ENCODE results near the gene ZCCHC9.

Gene ZCCHC9

DNA sequence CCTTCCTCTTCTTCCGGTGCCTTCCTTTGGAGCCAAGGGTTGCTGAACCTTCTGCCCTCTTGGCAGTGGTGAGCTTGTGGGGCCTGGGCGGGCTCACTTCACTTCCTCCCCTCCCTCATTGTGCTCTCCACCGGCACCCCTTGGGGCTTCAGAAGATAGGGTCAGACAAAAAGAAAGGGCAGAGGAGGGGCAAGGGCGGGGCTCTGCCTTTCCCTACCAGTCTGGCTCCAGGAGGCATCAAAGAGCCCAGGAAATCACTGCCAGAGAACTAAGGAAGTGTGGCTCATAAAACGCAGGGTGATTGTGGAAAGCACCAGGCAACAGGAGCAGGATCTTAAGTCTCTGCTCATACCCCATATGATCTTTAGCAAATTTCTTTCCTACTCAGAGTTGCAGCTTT is 57.7 kb downstream of the ZCCHC9 start:
- no peak overlapping the region for H3K27ac ChIP-seq
- no peak for DNase-seq (ENCODE audit: low spot score)
- POLR2A ChIA-PET (ENCODE audit: low non-redundant PET), result no interaction called here
- CTCF ChIA-PET, result no interaction called here
- TF ChIP-seq, protein P1, sequence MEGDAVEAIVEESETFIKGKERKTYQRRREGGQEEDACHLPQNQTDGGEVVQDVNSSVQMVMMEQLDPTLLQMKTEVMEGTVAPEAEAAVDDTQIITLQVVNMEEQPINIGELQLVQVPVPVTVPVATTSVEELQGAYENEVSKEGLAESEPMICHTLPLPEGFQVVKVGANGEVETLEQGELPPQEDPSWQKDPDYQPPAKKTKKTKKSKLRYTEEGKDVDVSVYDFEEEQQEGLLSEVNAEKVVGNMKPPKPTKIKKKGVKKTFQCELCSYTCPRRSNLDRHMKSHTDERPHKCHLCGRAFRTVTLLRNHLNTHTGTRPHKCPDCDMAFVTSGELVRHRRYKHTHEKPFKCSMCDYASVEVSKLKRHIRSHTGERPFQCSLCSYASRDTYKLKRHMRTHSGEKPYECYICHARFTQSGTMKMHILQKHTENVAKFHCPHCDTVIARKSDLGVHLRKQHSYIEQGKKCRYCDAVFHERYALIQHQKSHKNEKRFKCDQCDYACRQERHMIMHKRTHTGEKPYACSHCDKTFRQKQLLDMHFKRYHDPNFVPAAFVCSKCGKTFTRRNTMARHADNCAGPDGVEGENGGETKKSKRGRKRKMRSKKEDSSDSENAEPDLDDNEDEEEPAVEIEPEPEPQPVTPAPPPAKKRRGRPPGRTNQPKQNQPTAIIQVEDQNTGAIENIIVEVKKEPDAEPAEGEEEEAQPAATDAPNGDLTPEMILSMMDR (conservative IDR thresholded peaks at IDR 0.05; ENCODE audit: low read depth), result no peak

DNA sequence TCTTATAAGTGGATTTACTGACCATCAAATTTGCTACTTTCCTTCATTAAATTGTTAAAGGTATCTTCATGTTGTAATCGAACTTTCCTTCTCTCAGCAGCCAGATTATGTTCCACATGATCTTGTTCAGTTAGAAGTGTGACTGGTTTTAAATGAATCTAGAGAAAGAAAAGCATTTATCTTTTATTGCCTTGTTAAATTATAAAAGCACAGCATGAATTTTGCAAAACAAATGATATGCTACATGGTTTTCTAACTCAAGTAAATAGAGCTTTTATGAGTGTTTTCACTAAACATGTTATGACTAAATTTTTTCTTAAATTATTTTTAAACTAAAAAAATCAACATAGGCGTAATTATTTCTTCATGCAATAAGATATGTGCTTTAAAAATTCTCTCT is 58.5 kb downstream of the ZCCHC9 start:
- TF ChIP-seq, protein P1 (conservative IDR thresholded peaks at IDR 0.05; ENCODE audit: low read depth), result no peak
- CTCF ChIA-PET, result no interaction called here
- H3K27ac ChIP-seq, result no peak overlapping the region
- POLR2A ChIA-PET (ENCODE audit: low non-redundant PET), result interaction anchor here (0.5 kb wide), 1 partner anchor 22 kb away, joined by 4 read pairs; no protein-coding TSS in a partner anchor
- no peak for DNase-seq (ENCODE audit: low spot score)

DNA sequence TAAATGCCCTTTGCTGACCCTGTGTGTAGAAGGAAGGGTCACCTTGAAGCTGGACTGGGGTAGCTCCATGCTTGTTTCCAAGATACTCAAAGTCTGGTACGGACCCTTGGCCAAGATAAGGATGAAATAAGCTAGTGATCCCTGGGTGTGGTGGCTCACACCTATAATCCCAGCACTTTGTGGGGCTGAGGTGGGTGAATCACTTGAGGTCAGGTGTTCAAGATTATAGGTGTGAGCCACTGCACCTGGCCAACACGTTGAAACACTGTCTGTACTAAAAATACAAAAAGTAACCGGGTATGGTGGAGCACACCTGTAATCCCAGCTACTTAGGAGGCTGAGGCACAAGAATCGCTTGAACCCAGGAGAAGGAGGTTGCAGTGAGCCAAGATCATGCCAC is 59.3 kb downstream of the ZCCHC9 start:
- ChIA-PET POLR2A (ENCODE audit: low non-redundant PET) (interaction anchor here (0.5 kb wide), 1 partner anchor 21 kb away, joined by 4 read pairs; no protein-coding TSS in a partner anchor), CTCF (no interaction called here)
- DNase-seq (ENCODE audit: low spot score), result no peak
- H3K27ac ChIP-seq, result no peak overlapping the region
- TF ChIP-seq, protein P1 (conservative IDR thresholded peaks at IDR 0.05; ENCODE audit: low read depth), result no peak

DNA sequence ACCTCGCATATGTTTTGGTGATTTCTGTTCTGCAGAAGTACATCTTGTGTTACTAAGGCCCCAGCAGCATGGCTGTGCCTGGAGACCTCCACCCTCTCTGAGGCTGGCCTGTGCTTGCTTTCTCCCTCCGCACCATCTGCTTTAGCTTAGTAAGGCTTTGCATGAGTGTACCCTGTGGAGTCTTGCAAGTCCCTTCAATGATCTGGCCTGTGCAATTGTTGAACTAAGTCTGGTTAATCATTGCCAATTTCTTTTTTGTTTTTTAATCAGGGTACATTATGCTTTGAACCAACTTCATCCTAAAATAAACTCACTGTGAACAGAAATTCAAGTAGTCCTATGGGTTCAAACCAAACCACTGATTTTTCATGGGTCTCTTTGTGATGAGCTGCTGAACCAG is 60.2 kb downstream of the ZCCHC9 start:
- ChIA-PET CTCF (no interaction called here), POLR2A (ENCODE audit: low non-redundant PET) (no interaction called here)
- DNase-seq (ENCODE audit: low spot score), result no peak
- TF ChIP-seq, protein P1 (conservative IDR thresholded peaks at IDR 0.05; ENCODE audit: low read depth), result no peak
- no peak overlapping the region for H3K27ac ChIP-seq

All from RWPE1 (cell line).